ENCODE measurements around the gene ACTL8.

The ACTL8 gene

GRCh38 chr1:17841944-17842343 is 86.8 kb downstream of the ACTL8 start:
- H2AFZ ChIP-seq (ENCODE audit: low read depth), result no peak overlapping the region

GRCh38 chr1:17842686-17843085 is 87.6 kb downstream of the ACTL8 start:
- Histone ChIP-seq H3K4me2 (no peak overlapping the region), H3K79me2 (ENCODE audit: insufficient read depth, low read depth) (no peaks in the 10 kb centered on the region), H2AFZ (ENCODE audit: low read depth) (no peak overlapping the region), H3K36me3 (ENCODE audit: insufficient read depth) (no peaks in the 10 kb centered on the region), H3K27ac (no peak overlapping the region), H3K4me1 (ENCODE audit: low read depth, poor library complexity, severe bottlenecking) (no peaks in the 10 kb centered on the region), H4K20me1 (ENCODE audit: insufficient read depth) (no peaks in the 10 kb centered on the region), H3K27me3 (ENCODE audit: insufficient read depth, low read depth) (no peaks in the 10 kb centered on the region), H3K9ac (no peak overlapping the region), H3K4me3 (IDR thresholded peaks at IDR 0.05; ENCODE audit: insufficient read depth, low read depth, low read length) (no peak overlapping the region)
- no peak for TF ChIP-seq CTCF (conservative IDR thresholded peaks at IDR 0.05; ENCODE audit: low read depth, low read length)

More at GRCh38 chr1:17841944-17842343, 86.8 kb downstream of the ACTL8 start:
- Histone ChIP-seq H3K4me2 (no peak overlapping the region), H4K20me1 (ENCODE audit: insufficient read depth) (no peaks in the 10 kb centered on the region), H3K27ac (no peak overlapping the region), H3K36me3 (ENCODE audit: insufficient read depth) (no peaks in the 10 kb centered on the region), H3K4me1 (ENCODE audit: low read depth, poor library complexity, severe bottlenecking) (no peaks in the 10 kb centered on the region), H3K79me2 (ENCODE audit: insufficient read depth, low read depth) (no peaks in the 10 kb centered on the region), H3K27me3 (ENCODE audit: insufficient read depth, low read depth) (no peaks in the 10 kb centered on the region), H3K4me3 (IDR thresholded peaks at IDR 0.05; ENCODE audit: insufficient read depth, low read depth, low read length) (no peak overlapping the region), H3K9ac (no peak overlapping the region)
- no peak for TF ChIP-seq CTCF (conservative IDR thresholded peaks at IDR 0.05; ENCODE audit: low read depth, low read length)

GRCh38 chr1:17844185-17844826 is 89.2 kb downstream of the ACTL8 start:
- Histone ChIP-seq H3K4me1 (ENCODE audit: low read depth, poor library complexity, severe bottlenecking) (no peaks in the 10 kb centered on the region), H3K79me2 (ENCODE audit: insufficient read depth, low read depth) (no peaks in the 10 kb centered on the region), H3K27ac (no peak overlapping the region), H2AFZ (ENCODE audit: low read depth) (no peak overlapping the region), H3K4me3 (IDR thresholded peaks at IDR 0.05; ENCODE audit: insufficient read depth, low read depth, low read length) (no peak overlapping the region), H4K20me1 (ENCODE audit: insufficient read depth) (no peaks in the 10 kb centered on the region), H3K4me2 (no peak overlapping the region), H3K36me3 (ENCODE audit: insufficient read depth) (no peaks in the 10 kb centered on the region), H3K9ac (no peak overlapping the region), H3K27me3 (ENCODE audit: insufficient read depth, low read depth) (no peaks in the 10 kb centered on the region)
- no peak for TF ChIP-seq CTCF (conservative IDR thresholded peaks at IDR 0.05; ENCODE audit: low read depth, low read length)

- no peak overlapping the region for H3K27ac ChIP-seq
- H4K20me1 ChIP-seq (ENCODE audit: insufficient read depth), result no peaks in the 10 kb centered on the region
- H3K79me2 ChIP-seq (ENCODE audit: insufficient read depth, low read depth), result no peaks in the 10 kb centered on the region
- no peaks in the 10 kb centered on the region for H3K36me3 ChIP-seq (ENCODE audit: insufficient read depth)
- H3K27me3 ChIP-seq (ENCODE audit: insufficient read depth, low read depth), result no peaks in the 10 kb centered on the region
- no peak overlapping the region for H3K4me3 ChIP-seq (IDR thresholded peaks at IDR 0.05; ENCODE audit: insufficient read depth, low read depth, low read length)
- H3K9ac ChIP-seq, result no peak overlapping the region
- H3K4me1 ChIP-seq (ENCODE audit: low read depth, poor library complexity, severe bottlenecking), result no peaks in the 10 kb centered on the region
- H2AFZ ChIP-seq (ENCODE audit: low read depth), result no peak overlapping the region
- no peak overlapping the region for H3K4me2 ChIP-seq
- TF ChIP-seq CTCF (conservative IDR thresholded peaks at IDR 0.05; ENCODE audit: low read depth, low read length), result no peak
Observed at GRCh38 chr1:17845583-17845982, 90.5 kb downstream of the ACTL8 start.

All from KMS-11 (cell line).